ENCODE measurements around the gene ACTG1. TPM values are rescaled to one million over a fixed set of nuclear protein-coding genes. Genes with fewer than 3 reads are reported as not detected.

The ACTG1 gene
- total RNA-seq, 2 experiments from 2014 or later, result 4,611 to 5,328 TPM

- ChIA-PET POLR2A (no interaction called here), CTCF (no interaction called here)
- Mint-ChIP-seq H3K9me3 (no peaks in the 10 kb centered on the region), H3K4me1 (no peaks in the 10 kb centered on the region), H3K36me3 (ENCODE audit: low read depth) (no peaks in the 10 kb centered on the region), H3K27me3 (no peaks in the 10 kb centered on the region), H3K27ac (no peak overlapping the region), H3K4me3 (no peak overlapping the region)
- DNase-seq, result no peak
Observed at GRCh38 chr17:81460856-81461460, 51.6 kb downstream of the ACTG1 start.

Other genes with a start within 250 kb of the ACTG1 start
- 100 to 1,000 TPM in 1 of 2 experiments, 10 to 100 TPM in 1; 94.4 to 109 TPM for gene SLC38A10, start 217.5 kb downstream of the ACTG1 start, total RNA-seq
- gene BAHCC1, start 117.3 kb downstream of the ACTG1 start, total RNA-seq, result not detected
- under 1 TPM; 0.22 to 0.33 TPM for gene FSCN2, start 15.6 kb upstream of the ACTG1 start, total RNA-seq
- 10 to 100 TPM; 30.8 to 42.1 TPM for gene FAAP100, start 39.6 kb upstream of the ACTG1 start, total RNA-seq
- 10 to 100 TPM; 91.3 to 98.2 TPM for gene NPLOC4, start 124.3 kb upstream of the ACTG1 start, total RNA-seq
- gene TSPAN10, start 124.4 kb upstream of the ACTG1 start, total RNA-seq, result under 1 TPM; 0.75 to 0.89 TPM
- 10 to 100 TPM; 19.8 to 24.7 TPM for gene PDE6G, start 143.7 kb upstream of the ACTG1 start, total RNA-seq
- gene OXLD1, start 153.8 kb upstream of the ACTG1 start, total RNA-seq, result 10 to 100 TPM; 43.6 to 49.9 TPM
- gene CCDC137, start 153.9 kb upstream of the ACTG1 start, total RNA-seq, result 10 to 100 TPM; 30.2 to 33.8 TPM
- 10 to 100 TPM; 35.4 to 42.1 TPM for gene ARL16, start 171.0 kb upstream of the ACTG1 start, total RNA-seq
- gene HGS, start 171.2 kb upstream of the ACTG1 start, total RNA-seq, result 100 to 1,000 TPM; 121 to 128 TPM
- 10 to 100 TPM; 52.7 to 62.3 TPM for gene MRPL12, start 190.6 kb upstream of the ACTG1 start, total RNA-seq
- gene SLC25A10, start 199.5 kb upstream of the ACTG1 start, total RNA-seq, result 10 to 100 TPM; 29.2 to 32.4 TPM

Measured in activated CD4-positive, alpha-beta T cell treated with anti-CD3 and anti-CD28 coated beads, Interleukin-2, amount 10 ng/mL, durations not matched to agents 7 days and 5 days (primary cell).